Liver (tissue), 3 donors: ENCODE data around the gene PARD3B.

ENCODE experiments used
- EGR1 ChIP-seq, 2 donors: IDR thresholded peaks; 2 replicates each; pipeline ENCODE4 v1.6.1; 2016 to 2018; ENCODE audit warnings: antibody characterized with exemption in 2 of 2, low read depth in 2 of 2
- FOXA1 ChIP-seq: IDR thresholded peaks from 2 replicates; pipeline ENCODE4 v1.6.1; 2016; ENCODE audit warnings: antibody characterized with exemption
- JUND ChIP-seq, 2 donors: IDR thresholded peaks; 2 replicates each; pipeline ENCODE4 v1.6.1; 2016; ENCODE audit warnings: antibody characterized with exemption in 2 of 2
- NR2F2 ChIP-seq: IDR thresholded peaks from 2 replicates; pipeline ENCODE4 v1.6.1; 2016; ENCODE audit warnings: antibody characterized with exemption
- RAD21 ChIP-seq, 2 donors: IDR thresholded peaks; 2 replicates each; pipeline ENCODE4 v1.6.1; 2016; ENCODE audit warnings: antibody characterized with exemption in 2 of 2, mild to moderate bottlenecking in 2 of 2
- RXRA ChIP-seq, 2 donors: IDR thresholded peaks; 2 replicates each; pipeline ENCODE4 v1.6.1; 2017 to 2018; ENCODE audit warnings: antibody characterized with exemption in 2 of 2, mild to moderate bottlenecking in 1 of 2
- TAF1 ChIP-seq: conservative IDR thresholded peaks from 2 replicates; pipeline ENCODE4 v1.6.1; 2016; ENCODE audit warnings: antibody characterized with exemption, mild to moderate bottlenecking
- YY1 ChIP-seq: IDR thresholded peaks from 2 replicates; pipeline ENCODE4 v1.6.1; 2016; ENCODE audit warnings: antibody characterized with exemption, mild to moderate bottlenecking
- TF ChIP-seq, protein P1 (sequence below): IDR thresholded peaks from 2 replicates; pipeline ENCODE4 v1.6.1; 2016; ENCODE audit warnings: antibody characterized with exemption
- TF ChIP-seq, protein P2 (sequence below): fragments of 150-350 bp; IDR thresholded peaks from 2 replicates; pipeline ENCODE4 v1.5.1; 2017; ENCODE audit warnings: improper control_type of control experiment, low read depth, low read length; ENCODE audit not compliant: missing input control
- TF ChIP-seq, protein P3 (sequence below): IDR thresholded peaks from 2 replicates; pipeline ENCODE4 v1.6.1; 2016; ENCODE audit warnings: antibody characterized with exemption, mild to moderate bottlenecking
- donor health status: healthy.
- donor health status: healthy.

DNA sequence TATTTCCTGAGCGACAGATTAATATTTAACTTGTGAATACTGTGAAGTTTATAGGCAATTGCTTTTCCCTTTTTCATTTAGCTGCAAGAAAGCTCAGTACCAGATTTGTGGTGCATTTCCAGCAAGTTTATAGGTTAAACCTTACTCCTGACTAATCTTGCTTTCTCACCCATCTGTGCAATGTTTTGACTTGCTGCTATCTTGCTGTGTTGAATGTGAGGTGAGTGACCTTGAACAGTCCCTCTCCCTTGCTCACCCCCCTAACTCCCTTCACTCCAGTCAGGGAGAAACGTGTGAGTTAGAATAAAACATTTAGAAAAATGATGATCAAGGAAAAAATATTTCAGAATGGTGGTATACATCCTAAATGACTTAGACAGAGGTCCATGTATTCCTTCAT lies 39.8 kb upstream of the PARD3B start:
- TF ChIP-seq, protein P1, sequence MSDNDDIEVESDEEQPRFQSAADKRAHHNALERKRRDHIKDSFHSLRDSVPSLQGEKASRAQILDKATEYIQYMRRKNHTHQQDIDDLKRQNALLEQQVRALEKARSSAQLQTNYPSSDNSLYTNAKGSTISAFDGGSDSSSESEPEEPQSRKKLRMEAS, result no peak
- TF ChIP-seq, protein P2, sequence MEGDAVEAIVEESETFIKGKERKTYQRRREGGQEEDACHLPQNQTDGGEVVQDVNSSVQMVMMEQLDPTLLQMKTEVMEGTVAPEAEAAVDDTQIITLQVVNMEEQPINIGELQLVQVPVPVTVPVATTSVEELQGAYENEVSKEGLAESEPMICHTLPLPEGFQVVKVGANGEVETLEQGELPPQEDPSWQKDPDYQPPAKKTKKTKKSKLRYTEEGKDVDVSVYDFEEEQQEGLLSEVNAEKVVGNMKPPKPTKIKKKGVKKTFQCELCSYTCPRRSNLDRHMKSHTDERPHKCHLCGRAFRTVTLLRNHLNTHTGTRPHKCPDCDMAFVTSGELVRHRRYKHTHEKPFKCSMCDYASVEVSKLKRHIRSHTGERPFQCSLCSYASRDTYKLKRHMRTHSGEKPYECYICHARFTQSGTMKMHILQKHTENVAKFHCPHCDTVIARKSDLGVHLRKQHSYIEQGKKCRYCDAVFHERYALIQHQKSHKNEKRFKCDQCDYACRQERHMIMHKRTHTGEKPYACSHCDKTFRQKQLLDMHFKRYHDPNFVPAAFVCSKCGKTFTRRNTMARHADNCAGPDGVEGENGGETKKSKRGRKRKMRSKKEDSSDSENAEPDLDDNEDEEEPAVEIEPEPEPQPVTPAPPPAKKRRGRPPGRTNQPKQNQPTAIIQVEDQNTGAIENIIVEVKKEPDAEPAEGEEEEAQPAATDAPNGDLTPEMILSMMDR, result no peak
- TF ChIP-seq FOXA1 (no peak), YY1 (no peak), EGR1 (IDR thresholded peaks at IDR 0.05; ENCODE audit: low read depth in 2 of 2) (no peak), RAD21 (IDR thresholded peaks at IDR 0.05) (no peak), JUND (IDR thresholded peaks at IDR 0.05) (no peak), NR2F2 (no peak), RXRA (IDR thresholded peaks at IDR 0.05) (no peak), TAF1 (no peak)
- TF ChIP-seq, protein P3, sequence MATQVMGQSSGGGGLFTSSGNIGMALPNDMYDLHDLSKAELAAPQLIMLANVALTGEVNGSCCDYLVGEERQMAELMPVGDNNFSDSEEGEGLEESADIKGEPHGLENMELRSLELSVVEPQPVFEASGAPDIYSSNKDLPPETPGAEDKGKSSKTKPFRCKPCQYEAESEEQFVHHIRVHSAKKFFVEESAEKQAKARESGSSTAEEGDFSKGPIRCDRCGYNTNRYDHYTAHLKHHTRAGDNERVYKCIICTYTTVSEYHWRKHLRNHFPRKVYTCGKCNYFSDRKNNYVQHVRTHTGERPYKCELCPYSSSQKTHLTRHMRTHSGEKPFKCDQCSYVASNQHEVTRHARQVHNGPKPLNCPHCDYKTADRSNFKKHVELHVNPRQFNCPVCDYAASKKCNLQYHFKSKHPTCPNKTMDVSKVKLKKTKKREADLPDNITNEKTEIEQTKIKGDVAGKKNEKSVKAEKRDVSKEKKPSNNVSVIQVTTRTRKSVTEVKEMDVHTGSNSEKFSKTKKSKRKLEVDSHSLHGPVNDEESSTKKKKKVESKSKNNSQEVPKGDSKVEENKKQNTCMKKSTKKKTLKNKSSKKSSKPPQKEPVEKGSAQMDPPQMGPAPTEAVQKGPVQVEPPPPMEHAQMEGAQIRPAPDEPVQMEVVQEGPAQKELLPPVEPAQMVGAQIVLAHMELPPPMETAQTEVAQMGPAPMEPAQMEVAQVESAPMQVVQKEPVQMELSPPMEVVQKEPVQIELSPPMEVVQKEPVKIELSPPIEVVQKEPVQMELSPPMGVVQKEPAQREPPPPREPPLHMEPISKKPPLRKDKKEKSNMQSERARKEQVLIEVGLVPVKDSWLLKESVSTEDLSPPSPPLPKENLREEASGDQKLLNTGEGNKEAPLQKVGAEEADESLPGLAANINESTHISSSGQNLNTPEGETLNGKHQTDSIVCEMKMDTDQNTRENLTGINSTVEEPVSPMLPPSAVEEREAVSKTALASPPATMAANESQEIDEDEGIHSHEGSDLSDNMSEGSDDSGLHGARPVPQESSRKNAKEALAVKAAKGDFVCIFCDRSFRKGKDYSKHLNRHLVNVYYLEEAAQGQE, result no peak
